B cell (primary cell): ENCODE measurements around the gene TEX50. TPM values are rescaled to one million over a fixed set of nuclear protein-coding genes. Genes with fewer than 3 reads are reported as not detected.
"Not testable (repeated sequence)": the region's sequence is repeated elsewhere in the genome, so short reads cannot be mapped to it uniquely, and the experiment has no call there.

Experiments
- ATAC-seq: fragments of 200-7000 bp; cut with Tn5 transposase; one replicate; pipeline ENCODE4 v1.10.0; 2021; ENCODE audit warnings: low read depth, mild to moderate bottlenecking, moderate number of reproducible peaks, moderate library complexity
- CTCF ChIA-PET: fragments of 350-600 bp; sonication (Branson Sonifier 250); formaldehyde crosslinking; loops from one replicate; lab custom pipeline; 2021; ENCODE audit warnings: antibody characterized with exemption, inconsistent platforms; lab: Charles Lee
- POLR2A ChIA-PET: fragments of 350-600 bp; sonication (Branson Sonifier 250); formaldehyde crosslinking; loops from one replicate; lab custom pipeline; 2021; ENCODE audit warnings: antibody characterized with exemption; lab: Charles Lee
- DNase-seq: peaks from one replicate; pipeline ENCODE4 v3.0.0; 2013
- H2AFZ ChIP-seq: 2 replicates; pipeline ENCODE4 v1.6.1; 2012; ENCODE audit warnings: mild to moderate bottlenecking, low read depth, low read length; ENCODE audit not compliant: insufficient read depth, poor library complexity, severe bottlenecking
- H3K27ac ChIP-seq, 2 donors: 1 replicate in 1 of 2; 2 replicates in 1 of 2; pipeline ENCODE4 v1.5.1; 2012 to 2013; ENCODE audit warnings: low read length in 2 of 2, mild to moderate bottlenecking in 2 of 2, moderate library complexity in 1 of 2
- H3K27me3 ChIP-seq, 4 experiments: fragments of 200-600 bp in 1 of 4; sonication (generic) in 1 of 4; replicated peaks in 1 of 4; 1 replicate in 2 of 4; 2 replicates in 2 of 4; pipeline versions ENCODE4 v1.6.1 to v1.7.0; 2013 to 2016; ENCODE audit warnings: low read length in 3 of 4, mild to moderate bottlenecking in 2 of 4, mixed read lengths in 1 of 4, moderate library complexity in 1 of 4; ENCODE audit not compliant: insufficient read depth in 4 of 4, control insufficient read depth in 3 of 4; ENCODE audit errors: control extremely low read depth in 1 of 4
- H3K36me3 ChIP-seq, 2 experiments: replicated peaks in 1 of 2; 1 replicate in 1 of 2; 2 replicates in 1 of 2; pipeline versions ENCODE4 v1.6.1 to v1.7.1; 2013; ENCODE audit warnings: low read length in 1 of 2; ENCODE audit not compliant: insufficient read depth in 2 of 2, control insufficient read depth in 1 of 2; ENCODE audit errors: control extremely low read depth in 1 of 2, extremely low read depth in 1 of 2
- H3K4me1 ChIP-seq, 2 donors: fragments of 200-600 bp in 1 of 2; sonication (generic) in 1 of 2; 1 replicate in 1 of 2; 2 replicates in 1 of 2; pipeline versions ENCODE4 v1.5.1 to v1.6.1; 2013 to 2017; ENCODE audit warnings: low read length in 2 of 2; ENCODE audit not compliant: control insufficient read depth in 2 of 2, insufficient read depth in 2 of 2
- H3K4me2 ChIP-seq: replicated peaks from 2 replicates; pipeline ENCODE3; 2012; ENCODE audit warnings: mild to moderate bottlenecking, low read depth, low read length; ENCODE audit not compliant: poor library complexity, severe bottlenecking
- H3K4me3 ChIP-seq, 5 experiments: fragments of 200-600 bp in 1 of 5; sonication (generic) in 1 of 5; 1 replicate in 3 of 5; 2 replicates in 2 of 5; pipeline versions ENCODE4 v1.5.1 to v1.7.0; 2011 to 2016; ENCODE audit warnings: low read length in 4 of 5, mild to moderate bottlenecking in 4 of 5, low read depth in 2 of 5, control low read depth in 1 of 5, moderate library complexity in 1 of 5; ENCODE audit not compliant: insufficient read depth in 1 of 5; ENCODE audit errors: control extremely low read depth in 1 of 5, extremely low read depth in 1 of 5
- H3K79me2 ChIP-seq: fragments of 200-600 bp; sonication (generic); one replicate; pipeline ENCODE4 v1.6.0; 2016; ENCODE audit warnings: low read length; ENCODE audit not compliant: control insufficient read depth, insufficient read depth
- H3K9ac ChIP-seq: fragments of 200-600 bp; sonication (generic); 2 replicates; pipeline ENCODE4 v1.6.1; 2017; ENCODE audit warnings: mild to moderate bottlenecking, low read length, moderate library complexity
- H3K9me3 ChIP-seq, 3 donors: one replicate each; pipeline versions ENCODE4 v1.6.1 to v1.7.1; 2013; ENCODE audit warnings: low read length in 2 of 3; ENCODE audit not compliant: control insufficient read depth in 2 of 3, insufficient read depth in 1 of 3; ENCODE audit errors: control extremely low read depth in 1 of 3
- H4K20me1 ChIP-seq: 2 replicates; pipeline ENCODE4 v1.6.0; 2012; ENCODE audit warnings: mild to moderate bottlenecking, low read length; ENCODE audit not compliant: insufficient read depth, control insufficient read depth, poor library complexity, severe bottlenecking
- H3K27ac Mint-ChIP-seq: one replicate; pipeline ENCODE4 v1.8.0; 2021; ENCODE audit warnings: mixed read lengths
- H3K27me3 Mint-ChIP-seq: one replicate; pipeline ENCODE4 v1.8.0; 2021; ENCODE audit warnings: mixed read lengths
- H3K4me1 Mint-ChIP-seq: one replicate; pipeline ENCODE4 v1.8.0; 2021; ENCODE audit warnings: mixed read lengths
- H3K4me3 Mint-ChIP-seq: one replicate; pipeline ENCODE4 v1.8.0; 2021; ENCODE audit warnings: mixed read lengths
- H3K9me3 Mint-ChIP-seq: one replicate; pipeline ENCODE4 v1.8.0; 2022; ENCODE audit warnings: mixed read lengths; ENCODE audit not compliant: insufficient read depth
- EZH2 ChIP-seq: IDR thresholded peaks from 2 replicates; pipeline ENCODE4 v1.6.1; 2012; ENCODE audit warnings: borderline replicate concordance, low read depth, mild to moderate bottlenecking, moderate library complexity, low read length; ENCODE audit not compliant: insufficient read depth, poor library complexity, severe bottlenecking
- WGBS: methylation state at CpG from one replicate; pipeline ENCODE4 v1.1.5; 2013; ENCODE audit warnings: missing lambda C conversion rate; ENCODE audit not compliant: insufficient coverage; 5-methylcytosine and 5-hydroxymethylcytosine counted together
- intact Hi-C: fragments of 100-400 bp; cut with micrococcal nuclease; formaldehyde crosslinking; loops from one replicate; pipeline ENCODE4 v1.10.0; 2022
- polyA plus RNA-seq: library from polyadenylated mRNA; depleted of rRNA; stranded (reverse); fragments of >200 nt; gene quantifications from 2 replicates; pipeline ENCODE4 v1.2.3, GENCODE V29; 2012
- total RNA-seq, 2 donors: library from RNA; stranded (reverse); fragments of 120-200 nt in 1 of 2; gene quantifications; 1 replicate in 1 of 2; 2 replicates in 1 of 2; pipeline versions ENCODE4 v1.2.3 to v1.2.4, GENCODE V29; 2013 to 2022
- TF ChIP-seq, protein P1 (sequence below): fragments of 200-600 bp; IDR thresholded peaks from one replicate; pipeline ENCODE4 v1.8.0; 2022; ENCODE audit warnings: antibody characterized with exemption, mild to moderate bottlenecking

Gene TEX50
- total and polyA plus RNA-seq, 2 donors (not counting 1 experiment from before 2014, with no cell fraction given), result not detected

DNA sequence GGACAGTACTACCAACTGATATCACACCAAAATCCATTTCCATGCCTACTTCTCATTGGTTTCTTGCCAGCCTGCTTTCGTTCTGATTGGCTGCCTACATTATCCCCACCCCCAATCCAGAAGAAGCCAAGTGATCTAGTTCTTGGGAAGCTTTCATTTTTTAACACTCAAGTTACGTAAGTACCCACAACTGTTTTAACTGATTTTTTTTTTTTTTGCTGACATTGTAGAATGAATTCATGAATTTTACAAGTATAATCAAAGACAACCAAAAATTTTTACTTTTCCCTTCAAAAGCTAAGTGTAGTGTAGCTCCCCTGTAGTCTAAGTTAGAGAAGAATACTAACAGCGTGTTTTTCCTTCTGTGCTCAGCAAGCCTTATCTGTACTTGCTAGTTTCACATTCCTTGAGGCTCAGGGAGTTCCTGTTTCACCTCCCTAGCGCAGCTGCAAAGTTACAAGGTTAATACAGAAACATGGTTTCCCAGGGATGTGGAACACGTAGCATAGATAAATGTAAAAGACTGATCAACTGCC lies 32.0 kb upstream of the TEX50 start, which contains the start of gene SLC9C2:
TSS of gene SLC9C2 (minus strand) at position 17 of the 536 bp plus-strand sequence. CDS start 1,296 bp downstream, outside the sequence.
- Histone ChIP-seq H3K4me3 (no peak within 1 kb of the TSS), H4K20me1 (no peaks in the 10 kb centered on the region), H3K4me2 (no peak within 1 kb of the TSS), H3K27ac (no peak within 1 kb of the TSS), H3K4me1 (peaks cover 3 to 8% of the 10 kb centered on the region in 2 donors), H3K79me2 (no peaks in the 10 kb centered on the region), H3K9me3 (no peaks in the 10 kb centered on the region), H3K36me3 (no peaks in the 10 kb centered on the region), H2AFZ (no peak within 1 kb of the TSS), H3K9ac (no peak within 1 kb of the TSS), H3K27me3 (no peaks in the 10 kb centered on the region)
- Mint-ChIP-seq H3K27ac (no peak within 1 kb of the TSS), H3K4me3 (no peak within 1 kb of the TSS), H3K4me1 (peaks cover 14% of the 10 kb centered on the region), H3K9me3 (no peaks in the 10 kb centered on the region), H3K27me3 (peaks cover 11% of the 10 kb centered on the region)
- DNase-seq (no peak), ATAC-seq (no peak)
- ChIA-PET CTCF (interaction anchor here (0.7 kb wide), 1 partner anchor 1601 kb away, joined by 4 read pairs; no protein-coding TSS in a partner anchor), POLR2A (no interaction called here)
- intact Hi-C loops, result no loop called here
- TF ChIP-seq EZH2, result no peak
- TF ChIP-seq, protein P1, sequence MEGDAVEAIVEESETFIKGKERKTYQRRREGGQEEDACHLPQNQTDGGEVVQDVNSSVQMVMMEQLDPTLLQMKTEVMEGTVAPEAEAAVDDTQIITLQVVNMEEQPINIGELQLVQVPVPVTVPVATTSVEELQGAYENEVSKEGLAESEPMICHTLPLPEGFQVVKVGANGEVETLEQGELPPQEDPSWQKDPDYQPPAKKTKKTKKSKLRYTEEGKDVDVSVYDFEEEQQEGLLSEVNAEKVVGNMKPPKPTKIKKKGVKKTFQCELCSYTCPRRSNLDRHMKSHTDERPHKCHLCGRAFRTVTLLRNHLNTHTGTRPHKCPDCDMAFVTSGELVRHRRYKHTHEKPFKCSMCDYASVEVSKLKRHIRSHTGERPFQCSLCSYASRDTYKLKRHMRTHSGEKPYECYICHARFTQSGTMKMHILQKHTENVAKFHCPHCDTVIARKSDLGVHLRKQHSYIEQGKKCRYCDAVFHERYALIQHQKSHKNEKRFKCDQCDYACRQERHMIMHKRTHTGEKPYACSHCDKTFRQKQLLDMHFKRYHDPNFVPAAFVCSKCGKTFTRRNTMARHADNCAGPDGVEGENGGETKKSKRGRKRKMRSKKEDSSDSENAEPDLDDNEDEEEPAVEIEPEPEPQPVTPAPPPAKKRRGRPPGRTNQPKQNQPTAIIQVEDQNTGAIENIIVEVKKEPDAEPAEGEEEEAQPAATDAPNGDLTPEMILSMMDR, result no peak
- 69% methylated on average over 2 of the region's 5 CpGs for WGBS

DNA sequence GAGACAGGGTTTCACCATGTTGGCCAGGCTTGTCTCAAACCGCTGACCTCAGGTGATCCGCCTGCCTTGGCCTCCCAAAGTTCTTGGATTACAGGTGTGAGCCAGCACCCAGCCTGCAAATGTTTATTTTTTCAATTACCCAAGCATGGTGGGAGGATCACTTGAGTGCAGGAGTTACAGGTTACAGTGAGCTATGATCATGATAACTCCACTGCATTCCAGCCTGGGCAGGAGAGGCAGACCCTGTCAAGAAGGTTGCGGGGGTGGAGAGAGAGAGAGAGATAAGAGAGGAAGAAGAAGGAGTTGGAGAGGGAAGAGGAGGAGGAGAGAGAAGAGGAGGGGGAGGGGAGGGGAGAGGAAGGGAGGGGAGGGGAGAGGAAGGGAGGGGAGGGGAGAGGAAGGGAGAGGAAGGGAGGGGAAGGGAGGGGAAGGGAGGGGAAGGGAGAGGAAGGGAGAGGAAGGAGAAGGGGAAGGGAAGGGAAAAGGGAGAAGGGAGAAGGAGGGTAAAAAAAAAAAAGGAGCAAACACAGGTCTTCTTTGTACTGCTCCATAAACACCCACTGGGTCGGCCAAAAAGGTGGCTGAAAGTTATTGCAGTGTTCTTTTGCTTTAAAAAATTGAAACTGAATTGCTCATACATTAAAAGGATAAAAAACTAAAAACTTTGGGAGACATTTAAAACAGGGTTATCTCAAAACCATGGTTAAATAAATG lies 26.5 kb upstream of the TEX50 start:
- Mint-ChIP-seq H3K27ac (no peak overlapping the region), H3K9me3 (no peaks in the 10 kb centered on the region), H3K4me1 (no peaks in the 10 kb centered on the region), H3K27me3 (peaks cover 14% of the 10 kb centered on the region), H3K4me3 (no peak overlapping the region)
- intact Hi-C loops, result no loop called here
- TF ChIP-seq, protein P1, result no peak
- no peak for TF ChIP-seq EZH2
- POLR2A ChIA-PET, result no interaction called here
- Histone ChIP-seq H3K9me3 (peaks cover 0 to 8% (median 0%) of the 10 kb centered on the region in 3 donors), H3K9ac (no peak overlapping the region), H2AFZ (no peak overlapping the region), H3K27ac (no peak overlapping the region), H3K4me2 (no peak overlapping the region), H3K4me1 (no peaks in the 10 kb centered on the region), H3K27me3 (no peaks in the 10 kb centered on the region), H3K79me2 (no peaks in the 10 kb centered on the region), H3K4me3 (no peak overlapping the region), H3K36me3 (no peaks in the 10 kb centered on the region), H4K20me1 (no peaks in the 10 kb centered on the region)
- ATAC-seq (no peak), DNase-seq (no peak)
- 100% methylated on average over 2 of the region's 4 CpGs for WGBS
- CTCF ChIA-PET, result no interaction called here

DNA sequence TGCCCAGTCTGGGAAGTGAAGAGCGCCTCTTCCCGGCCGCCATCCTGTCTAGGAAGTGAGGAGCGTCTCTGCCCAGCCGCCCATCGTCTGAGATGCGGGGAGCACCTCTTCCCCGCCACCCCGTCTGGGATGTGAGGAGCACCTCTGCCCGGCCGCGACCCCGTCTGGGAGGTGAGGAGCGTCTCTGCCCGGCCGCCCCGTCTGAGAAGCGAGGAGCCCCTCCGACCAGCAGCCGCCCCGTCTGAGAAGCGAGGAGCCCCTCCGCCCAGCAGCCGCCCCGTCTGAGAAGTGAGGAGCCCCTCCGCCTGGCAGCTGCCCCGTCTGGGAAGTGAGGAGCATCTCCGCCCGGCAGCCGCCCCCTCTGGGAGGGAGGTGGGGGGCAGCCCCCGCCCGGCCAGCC lies 22.1 kb upstream of the TEX50 start:
- CTCF ChIA-PET, H3K27me3 Mint-ChIP-seq, H3K4me1 ChIP-seq, H3K27ac ChIP-seq, POLR2A ChIA-PET, DNase-seq, H3K36me3 ChIP-seq, ATAC-seq, H3K9ac ChIP-seq, H4K20me1 ChIP-seq, H3K4me1 Mint-ChIP-seq, H3K79me2 ChIP-seq, H3K9me3 Mint-ChIP-seq, intact Hi-C loops, H3K27me3 ChIP-seq, H3K4me3 ChIP-seq, H2AFZ ChIP-seq, H3K27ac Mint-ChIP-seq, H3K4me2 ChIP-seq, H3K4me3 Mint-ChIP-seq: not testable (repeated sequence)
- 99% methylated on average over 21 of the region's 32 CpGs for WGBS
- H3K9me3 ChIP-seq, result peaks cover 0 to 17% (median 2%) of the 10 kb centered on the region in 3 donors
